Mesendoderm (in vitro differentiated cells): ENCODE measurements around the gene LNX2.

ENCODE experiments used
- DNase-seq: peaks from one replicate; pipeline ENCODE4 v3.0.0; 2013
- H2AK5ac ChIP-seq: 2 replicates; pipeline ENCODE4 v1.6.1; 2013; ENCODE audit warnings: low read length, inconsistent platforms
- H2BK120ac ChIP-seq: 2 replicates; pipeline ENCODE4 v1.6.1; 2013; ENCODE audit warnings: low read depth, mild to moderate bottlenecking, low read length, moderate library complexity, mixed read lengths
- H2BK15ac ChIP-seq: replicated peaks from 2 replicates; pipeline ENCODE4 v1.6.1; 2013; ENCODE audit warnings: low read depth, mild to moderate bottlenecking, moderate library complexity
- H2BK5ac ChIP-seq: 2 replicates; pipeline ENCODE4 v1.6.1; 2013; ENCODE audit warnings: low read length, inconsistent platforms
- H3K18ac ChIP-seq: 2 replicates; pipeline ENCODE4 v1.6.1; 2013; ENCODE audit warnings: mild to moderate bottlenecking, low read length, mixed read lengths
- H3K23ac ChIP-seq: one replicate; pipeline ENCODE4 v1.6.1; 2013; ENCODE audit warnings: low read length
- H3K27ac ChIP-seq: 2 replicates; pipeline ENCODE4 v1.5.1; 2013; ENCODE audit warnings: low read depth, mild to moderate bottlenecking, inconsistent platforms, low read length, moderate library complexity
- H3K27me3 ChIP-seq: 2 replicates; pipeline ENCODE4 v1.6.1; 2013; ENCODE audit warnings: low read length, control low read depth, mild to moderate bottlenecking, inconsistent platforms; ENCODE audit not compliant: insufficient read depth, poor library complexity
- H3K36me3 ChIP-seq: 2 replicates; pipeline ENCODE4 v1.6.1; 2013; ENCODE audit warnings: low read length, inconsistent platforms; ENCODE audit not compliant: control insufficient read depth, insufficient read depth
- H3K4ac ChIP-seq: one replicate; pipeline ENCODE4 v1.6.1; 2013; ENCODE audit warnings: low read depth, mild to moderate bottlenecking, low read length, moderate library complexity
- H3K4me1 ChIP-seq: 2 replicates; pipeline ENCODE4 v1.6.1; 2013; ENCODE audit warnings: low read depth, low read length, inconsistent platforms; ENCODE audit not compliant: control insufficient read depth
- H3K4me2 ChIP-seq: 2 replicates; pipeline ENCODE4 v1.6.1; 2013; ENCODE audit warnings: low read length
- H3K4me3 ChIP-seq: 2 replicates; pipeline ENCODE4 v1.5.1; 2013; ENCODE audit warnings: mild to moderate bottlenecking, low read length
- H3K56ac ChIP-seq: one replicate; pipeline ENCODE4 v1.6.1; 2013; ENCODE audit warnings: low read length
- H3K79me1 ChIP-seq: 2 replicates; pipeline ENCODE4 v1.6.1; 2013; ENCODE audit warnings: low read length, inconsistent platforms
- H3K79me2 ChIP-seq: 2 replicates; pipeline ENCODE4 v1.6.1; 2013; ENCODE audit warnings: mild to moderate bottlenecking, low read length; ENCODE audit not compliant: control insufficient read depth, insufficient read depth
- H3K9ac ChIP-seq: 2 replicates; pipeline ENCODE4 v1.6.1; 2013; ENCODE audit warnings: low read length, inconsistent platforms
- H4K5ac ChIP-seq: one replicate; pipeline ENCODE4 v1.6.1; 2013; ENCODE audit warnings: low read length
- H4K8ac ChIP-seq: one replicate; pipeline ENCODE4 v1.6.1; 2013; ENCODE audit warnings: low read depth, mild to moderate bottlenecking, control low read depth, low read length, moderate library complexity
- WGBS: extraction: QIAGEN DNeasy Blood & Tissue Kit; methylation state at CpG from one replicate; pipeline ENCODE4 v1.1.7; 2013; ENCODE audit warnings: low lambda C conversion rate, missing lambda C conversion rate; ENCODE audit not compliant: insufficient coverage; ENCODE audit errors: extremely low coverage; 5-methylcytosine and 5-hydroxymethylcytosine counted together

LNX2 gene

DNA sequence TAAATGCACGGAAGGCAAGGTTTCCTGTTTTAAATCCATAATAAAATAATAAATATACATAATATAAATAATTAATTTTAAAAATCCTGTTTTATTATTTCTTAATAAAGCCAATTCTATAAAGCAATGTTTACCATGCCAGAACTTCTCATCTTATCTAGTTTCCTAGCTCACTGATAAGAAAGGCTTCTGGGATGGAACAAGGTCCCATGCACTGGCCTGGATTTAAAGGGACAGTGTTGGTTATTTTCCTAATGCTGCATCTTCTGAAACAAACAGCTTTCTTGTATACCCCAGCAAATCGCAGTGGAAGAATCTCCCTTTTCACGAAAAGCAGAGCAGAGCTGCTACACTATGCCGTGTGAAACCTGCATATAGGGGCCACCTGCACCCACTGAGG lies 68.8 kb downstream of the LNX2 start:
- Histone ChIP-seq H3K79me1 (no peaks in the 10 kb centered on the region), H3K4me2 (no peak overlapping the region), H3K36me3 (peaks cover 3% of the 10 kb centered on the region), H3K27me3 (no peaks in the 10 kb centered on the region), H3K27ac (no peak overlapping the region), H2AK5ac (no peak overlapping the region), H3K79me2 (no peaks in the 10 kb centered on the region), H2BK15ac (no peak overlapping the region), H2BK120ac (no peak overlapping the region), H3K4me1 (no peaks in the 10 kb centered on the region), H4K8ac (no peak overlapping the region), H3K4me3 (no peak overlapping the region), H4K5ac (no peak overlapping the region), H3K23ac (no peak overlapping the region), H2BK5ac (no peak overlapping the region), H3K9ac (no peak overlapping the region), H3K18ac (no peak overlapping the region), H3K4ac (no peak overlapping the region), H3K56ac (no peak overlapping the region)
- peak; percentile 22 for DNase-seq
- WGBS: no CpG with 5 or more reads among the region's 4 CpGs

DNA sequence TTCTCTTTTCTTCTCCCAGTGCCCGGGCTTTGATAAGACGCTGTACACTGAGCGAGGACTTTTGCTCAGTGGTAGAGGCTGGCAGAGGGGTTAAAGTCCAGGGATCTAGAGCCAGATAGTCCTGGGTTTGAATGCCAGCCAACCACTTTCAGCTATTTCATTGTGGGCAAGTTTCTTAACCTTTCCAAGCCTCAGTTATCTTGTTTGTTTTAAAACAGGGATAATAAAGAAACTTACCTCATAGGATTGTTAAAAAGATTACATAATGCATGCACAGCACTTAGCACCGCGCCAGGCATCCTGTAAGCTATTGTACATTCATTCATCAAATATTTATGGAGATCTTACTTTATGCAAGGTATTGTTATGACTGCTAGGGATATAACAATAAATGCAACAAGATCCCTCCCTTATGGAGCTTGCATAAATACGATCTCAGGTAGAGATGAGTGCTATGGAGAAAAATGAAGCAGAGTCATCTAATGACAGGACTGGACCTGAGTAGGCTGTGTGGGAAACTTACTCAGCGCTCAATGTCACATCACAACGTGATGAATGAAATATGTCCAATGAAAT lies 70.8 kb downstream of the LNX2 start:
- H3K27ac ChIP-seq: no peak overlapping the region
- H3K27me3 ChIP-seq: no peaks in the 10 kb centered on the region
- H3K36me3 ChIP-seq: peaks cover 3% of the 10 kb centered on the region
- no peak overlapping the region for H2BK5ac ChIP-seq
- no peak for DNase-seq
- H3K23ac ChIP-seq: no peak overlapping the region
- H3K79me1 ChIP-seq: no peaks in the 10 kb centered on the region
- no CpG with 5 or more reads among the region's 8 CpGs for WGBS
- no peak overlapping the region for H4K5ac ChIP-seq
- H3K4me2 ChIP-seq: no peak overlapping the region
- no peak overlapping the region for H4K8ac ChIP-seq
- no peak overlapping the region for H3K56ac ChIP-seq
- H3K4me3 ChIP-seq: no peak overlapping the region
- H3K18ac ChIP-seq: no peak overlapping the region
- H3K4ac ChIP-seq: no peak overlapping the region
- no peak overlapping the region for H2BK15ac ChIP-seq
- H3K4me1 ChIP-seq: no peaks in the 10 kb centered on the region
- H3K9ac ChIP-seq: no peak overlapping the region
- no peak overlapping the region for H2BK120ac ChIP-seq
- H3K79me2 ChIP-seq: no peaks in the 10 kb centered on the region
- no peak overlapping the region for H2AK5ac ChIP-seq

DNA sequence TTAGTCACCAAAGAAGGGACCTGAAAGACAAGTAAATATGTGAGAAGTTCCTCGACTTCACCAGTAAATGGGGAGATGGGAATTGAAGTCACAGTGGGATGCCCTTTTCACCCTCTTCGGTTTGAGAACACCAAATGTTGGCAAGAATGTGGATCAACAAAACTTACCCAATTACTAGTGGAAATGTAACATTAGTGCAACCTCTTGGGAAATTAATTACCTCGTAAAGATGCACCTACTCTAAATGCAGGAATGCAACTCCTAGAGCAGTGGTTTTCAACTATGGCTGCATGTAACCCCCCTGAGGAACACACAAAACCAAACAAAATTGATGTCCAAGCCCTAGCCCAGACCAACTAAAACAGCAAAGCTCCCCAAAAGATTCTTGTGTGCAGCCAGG lies 78.1 kb downstream of the LNX2 start:
- Histone ChIP-seq H3K18ac (no peak overlapping the region), H3K9ac (no peak overlapping the region), H3K4ac (no peak overlapping the region), H3K56ac (no peak overlapping the region), H2BK15ac (no peak overlapping the region), H2BK120ac (no peak overlapping the region), H2AK5ac (no peak overlapping the region), H3K4me2 (no peak overlapping the region), H4K8ac (no peak overlapping the region), H3K27me3 (no peaks in the 10 kb centered on the region), H3K27ac (no peak overlapping the region), H3K4me1 (no peaks in the 10 kb centered on the region), H3K79me1 (no peaks in the 10 kb centered on the region), H3K4me3 (no peak overlapping the region), H3K79me2 (no peaks in the 10 kb centered on the region), H3K23ac (no peak overlapping the region), H3K36me3 (no peaks in the 10 kb centered on the region), H2BK5ac (no peak overlapping the region), H4K5ac (no peak overlapping the region)
- WGBS: no CpG with 5 or more reads among the region's 3 CpGs
- DNase-seq: no peak

DNA sequence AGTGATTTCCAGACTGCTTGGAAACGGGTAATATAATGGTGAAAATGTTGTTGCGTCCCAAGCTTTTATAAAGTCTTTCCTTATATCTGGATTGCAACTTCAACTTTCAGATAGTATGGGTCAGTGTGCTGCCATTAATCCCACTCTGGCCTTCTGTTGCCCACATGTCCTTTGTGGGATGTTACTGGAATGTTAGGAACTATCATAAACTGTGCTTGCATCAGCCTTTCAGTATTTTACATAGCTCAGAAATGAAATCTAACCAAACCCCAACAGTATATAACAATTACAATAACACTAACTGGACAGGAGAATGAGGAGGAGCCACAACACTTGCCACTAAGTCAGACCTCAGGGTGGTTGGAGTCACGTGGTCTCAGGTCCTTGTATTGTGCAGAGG lies 78.9 kb downstream of the LNX2 start:
- no CpG with 5 or more reads among the region's 3 CpGs for WGBS
- no peak overlapping the region for H4K8ac ChIP-seq

DNA sequence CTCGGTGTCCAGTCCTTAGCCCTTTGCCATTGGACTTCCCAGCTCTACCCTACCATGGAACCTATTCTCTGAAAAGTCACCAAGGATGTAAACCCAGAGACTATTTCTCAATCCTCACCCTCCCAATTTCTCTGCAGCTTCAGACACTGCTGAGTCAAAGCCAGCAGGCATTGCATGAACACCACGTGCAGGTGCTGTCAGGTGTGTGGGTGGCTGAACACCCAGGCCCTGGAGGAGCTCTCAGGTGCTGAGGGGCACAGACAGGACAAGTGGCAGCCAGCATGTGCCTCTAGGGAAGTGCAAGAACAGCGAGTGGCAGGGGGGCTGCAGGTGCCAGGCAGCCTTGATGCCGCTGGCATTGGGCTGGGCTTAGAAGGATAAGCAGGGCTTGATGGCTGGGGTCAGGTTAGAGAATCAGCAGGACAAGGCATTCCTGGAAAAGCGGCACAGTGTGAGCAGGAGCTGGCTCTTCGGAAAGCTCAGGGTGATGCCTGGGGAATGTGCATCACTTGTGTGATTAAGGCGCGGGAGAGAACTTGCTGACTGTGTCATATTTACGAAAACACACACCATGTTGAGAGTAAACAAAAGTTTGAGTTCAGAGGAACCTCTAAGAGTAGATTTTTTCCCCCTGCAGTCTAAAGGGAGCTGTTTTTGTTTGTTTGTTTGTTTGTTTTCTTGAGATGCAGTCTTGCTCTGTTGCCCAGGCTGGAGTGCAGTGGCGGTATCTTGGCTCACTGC lies 83.8 kb downstream of the LNX2 start:
- Histone ChIP-seq H3K23ac (no peak overlapping the region), H2BK5ac (no peak overlapping the region), H3K9ac (no peak overlapping the region), H4K8ac (no peak overlapping the region), H3K36me3 (no peaks in the 10 kb centered on the region), H3K27ac (no peak overlapping the region), H2BK120ac (no peak overlapping the region), H4K5ac (no peak overlapping the region), H3K4me1 (no peaks in the 10 kb centered on the region), H3K4me3 (no peak overlapping the region), H3K18ac (no peak overlapping the region), H3K79me1 (no peaks in the 10 kb centered on the region), H3K27me3 (no peaks in the 10 kb centered on the region), H3K79me2 (no peaks in the 10 kb centered on the region), H3K56ac (no peak overlapping the region), H3K4ac (no peak overlapping the region), H2AK5ac (no peak overlapping the region), H2BK15ac (no peak overlapping the region), H3K4me2 (no peak overlapping the region)
- no peak for DNase-seq
- WGBS: no CpG with 5 or more reads among the region's 10 CpGs

More for the DNA sequence above, 78.9 kb downstream of the LNX2 start:
- Histone ChIP-seq H3K27me3 (no peaks in the 10 kb centered on the region), H3K23ac (no peak overlapping the region), H3K18ac (no peak overlapping the region), H3K4me2 (no peak overlapping the region), H3K79me2 (no peaks in the 10 kb centered on the region), H3K56ac (no peak overlapping the region), H4K5ac (no peak overlapping the region), H2BK5ac (no peak overlapping the region), H3K4ac (no peak overlapping the region), H3K4me1 (no peaks in the 10 kb centered on the region), H2BK15ac (no peak overlapping the region), H3K9ac (no peak overlapping the region), H3K27ac (no peak overlapping the region), H3K36me3 (no peaks in the 10 kb centered on the region), H3K4me3 (no peak overlapping the region), H2AK5ac (no peak overlapping the region), H3K79me1 (no peaks in the 10 kb centered on the region), H2BK120ac (no peak overlapping the region)
- DNase-seq: no peak

DNA sequence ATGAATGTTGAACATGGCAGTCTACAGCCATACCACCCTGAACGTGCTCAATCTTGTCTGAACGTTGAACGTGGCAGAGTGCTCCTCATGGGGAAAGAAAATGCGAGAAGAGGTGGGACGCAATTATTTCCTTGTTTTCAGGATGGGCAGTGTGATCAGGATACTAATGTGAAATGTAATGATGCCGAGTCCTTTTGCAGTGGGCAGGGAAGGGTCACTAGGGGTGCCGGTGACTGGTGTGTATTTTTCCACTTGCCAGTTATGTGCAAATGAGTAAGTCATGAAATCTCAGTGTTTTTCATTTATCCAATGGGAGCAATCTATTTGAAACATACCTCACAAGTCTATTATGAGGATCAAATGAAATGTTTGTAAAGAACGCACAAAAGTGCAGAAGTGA lies 84.8 kb downstream of the LNX2 start:
- DNase-seq: no peak
- Histone ChIP-seq H3K27me3 (no peaks in the 10 kb centered on the region), H3K27ac (no peak overlapping the region), H2BK120ac (no peak overlapping the region), H3K18ac (no peak overlapping the region), H3K23ac (no peak overlapping the region), H3K9ac (no peak overlapping the region), H3K4ac (no peak overlapping the region), H3K79me1 (no peaks in the 10 kb centered on the region), H3K36me3 (no peaks in the 10 kb centered on the region), H4K5ac (no peak overlapping the region), H4K8ac (no peak overlapping the region), H2AK5ac (no peak overlapping the region), H3K4me2 (no peak overlapping the region), H2BK5ac (no peak overlapping the region), H3K79me2 (no peaks in the 10 kb centered on the region), H3K4me3 (no peak overlapping the region), H2BK15ac (no peak overlapping the region), H3K4me1 (no peaks in the 10 kb centered on the region), H3K56ac (no peak overlapping the region)
- no CpG with 5 or more reads among the region's 8 CpGs for WGBS
